WI38 (cell line): Measurements from ENCODE around the gene STYX.

Experiments
- H3K4me3 ChIP-seq: 2 replicates; pipeline ENCODE4 v1.5.1; 2011; ENCODE audit warnings: low read depth, mild to moderate bottlenecking, control low read depth, low read length
- CTCF ChIP-seq: IDR thresholded peaks from 2 replicates; pipeline ENCODE4 v1.5.1; 2012; ENCODE audit warnings: low read depth, mild to moderate bottlenecking, control low read depth, low read length

The STYX gene

GRCh38 chr14:52802597-52802996, 72.6 kb downstream of the STYX start:
- TF ChIP-seq CTCF, result no peak
- H3K4me3 ChIP-seq, result no peak overlapping the region

GRCh38 chr14:52806115-52806514, 76.1 kb downstream of the STYX start:
- no peak for TF ChIP-seq CTCF
- no peak overlapping the region for H3K4me3 ChIP-seq

GRCh38 chr14:52808101-52808500, 78.1 kb downstream of the STYX start:
- no peak for TF ChIP-seq CTCF
- no peak overlapping the region for H3K4me3 ChIP-seq

GRCh38 chr14:52821805-52822250, 91.9 kb downstream of the STYX start:
- no peak overlapping the region for H3K4me3 ChIP-seq
- TF ChIP-seq CTCF, result no peak

GRCh38 chr14:52824462-52824861, 94.5 kb downstream of the STYX start:
- no peak overlapping the region for H3K4me3 ChIP-seq

More at GRCh38 chr14:52824462-52824861, 94.5 kb downstream of the STYX start:
- TF ChIP-seq CTCF, result no peak
